Activated naive CD8-positive, alpha-beta T cell (primary cell): Measurements from ENCODE around the gene HS3ST3B1.

Source experiments
- H3K27ac Mint-ChIP-seq: one replicate; pipeline ENCODE4 v1.8.0; 2021; ENCODE audit warnings: mixed read lengths
- H3K27me3 Mint-ChIP-seq: one replicate; pipeline ENCODE4 v1.8.0; 2021; ENCODE audit warnings: mixed read lengths
- H3K36me3 Mint-ChIP-seq: one replicate; pipeline ENCODE4 v1.8.0; 2021; ENCODE audit warnings: mixed read lengths
- H3K4me1 Mint-ChIP-seq: one replicate; pipeline ENCODE4 v1.8.0; 2021; ENCODE audit warnings: low read depth, mixed read lengths
- H3K4me3 Mint-ChIP-seq: one replicate; pipeline ENCODE4 v1.8.0; 2021; ENCODE audit warnings: mild to moderate bottlenecking, mixed read lengths
- H3K9me3 Mint-ChIP-seq: one replicate; pipeline ENCODE4 v1.8.0; 2021; ENCODE audit warnings: low read depth, mixed read lengths

HS3ST3B1 gene

DNA sequence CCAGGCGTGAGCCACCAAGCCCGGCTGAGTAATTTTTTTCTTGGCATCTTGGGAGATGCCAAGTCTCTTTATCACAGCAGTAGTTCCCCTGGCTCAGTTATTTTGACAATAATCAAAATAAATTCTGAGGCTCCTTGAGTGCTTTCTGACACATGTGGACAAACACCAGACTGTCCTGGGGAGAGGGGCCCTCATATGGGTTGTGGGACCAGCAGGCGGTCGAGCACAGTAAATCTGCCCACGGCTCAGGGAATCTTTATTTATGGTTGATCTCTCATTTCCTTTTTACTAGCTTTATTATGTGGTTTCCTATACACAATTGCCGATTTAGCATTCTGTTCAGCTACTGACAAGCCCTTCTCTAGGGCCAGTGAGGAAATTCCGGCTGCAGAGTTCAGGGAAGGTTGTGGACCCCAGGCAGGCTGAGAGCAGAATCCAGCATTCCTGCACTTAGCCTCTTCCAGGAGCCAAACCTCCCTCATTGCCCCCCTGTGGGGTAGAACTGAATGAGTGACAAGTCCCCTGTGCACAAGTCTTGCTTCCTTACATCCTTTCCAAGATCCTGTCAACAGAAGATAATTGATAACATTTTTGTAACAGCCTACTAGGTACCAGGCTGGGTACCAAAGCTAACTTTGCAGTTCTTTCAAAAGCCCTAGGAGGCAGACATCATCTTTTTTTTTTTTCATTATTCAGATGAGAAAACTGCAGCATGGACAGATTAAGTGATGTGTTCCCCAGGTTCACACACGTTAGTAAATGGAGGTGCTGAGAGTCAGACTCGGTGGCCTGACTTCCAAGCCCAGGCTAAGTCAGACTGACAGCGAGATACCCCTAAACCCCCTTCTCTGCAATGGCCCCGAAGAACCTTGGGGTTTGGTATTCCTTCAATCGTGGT lies 40.2 kb downstream of the HS3ST3B1 start:
- H3K27me3 Mint-ChIP-seq = no peaks in the 10 kb centered on the region
- peak overlapping the region; percentile 95 for H3K27ac Mint-ChIP-seq
- peak overlapping the region; percentile 3 for H3K4me3 Mint-ChIP-seq
- H3K4me1 Mint-ChIP-seq = peaks cover 56% of the 10 kb centered on the region
- no peaks in the 10 kb centered on the region for H3K9me3 Mint-ChIP-seq
- peaks cover 8% of the 10 kb centered on the region for H3K36me3 Mint-ChIP-seq

DNA sequence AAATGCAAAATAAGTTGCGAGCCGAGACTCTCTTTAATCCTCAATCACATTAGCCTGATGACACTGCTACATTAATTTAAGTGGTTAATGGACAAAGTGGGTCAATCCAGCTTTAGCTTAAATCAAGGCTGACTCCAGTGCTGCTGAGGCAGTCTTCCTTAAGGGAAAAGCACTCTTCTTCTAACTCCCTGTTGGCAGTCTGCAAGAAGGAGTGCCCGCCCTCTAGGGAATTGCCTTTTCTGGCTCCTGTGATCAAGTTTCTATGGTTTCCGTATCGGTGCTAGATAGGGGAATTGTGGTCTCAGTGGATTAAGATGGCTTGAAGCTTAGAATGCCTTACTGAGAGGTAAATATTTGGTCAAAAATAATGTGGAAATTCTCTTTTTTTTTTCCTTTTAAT lies 41.0 kb downstream of the HS3ST3B1 start:
- no peak overlapping the region for H3K4me3 Mint-ChIP-seq
- H3K36me3 Mint-ChIP-seq = peaks cover 12% of the 10 kb centered on the region
- peaks cover 51% of the 10 kb centered on the region for H3K4me1 Mint-ChIP-seq
- no peaks in the 10 kb centered on the region for H3K27me3 Mint-ChIP-seq
- H3K9me3 Mint-ChIP-seq = no peaks in the 10 kb centered on the region
- peak overlapping the region; percentile 95 for H3K27ac Mint-ChIP-seq

DNA sequence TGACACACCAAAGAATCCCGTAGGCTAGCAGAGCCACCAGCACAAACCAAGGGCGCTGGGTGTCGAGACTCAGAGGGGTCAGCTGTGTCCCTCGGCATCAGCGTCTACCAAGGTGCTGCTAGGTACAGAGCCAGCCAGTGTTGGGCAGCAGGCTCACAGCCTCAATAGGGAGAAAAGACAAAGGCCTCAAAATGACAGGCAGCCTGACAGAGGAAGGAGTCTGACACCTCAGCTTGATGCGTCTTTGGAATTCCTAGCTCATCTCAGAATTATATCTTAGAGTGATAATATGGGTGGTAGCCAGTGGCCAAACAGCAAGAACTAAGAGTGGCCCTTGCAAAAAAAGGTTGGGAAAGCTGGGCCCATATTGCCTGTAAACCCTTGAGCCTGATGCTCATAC lies 45.9 kb downstream of the HS3ST3B1 start:
- no peak overlapping the region for H3K4me3 Mint-ChIP-seq
- peaks cover 30% of the 10 kb centered on the region for H3K4me1 Mint-ChIP-seq
- H3K9me3 Mint-ChIP-seq = no peaks in the 10 kb centered on the region
- peaks cover 9% of the 10 kb centered on the region for H3K36me3 Mint-ChIP-seq
- peak overlapping the region; percentile 62 for H3K27ac Mint-ChIP-seq
- no peaks in the 10 kb centered on the region for H3K27me3 Mint-ChIP-seq

DNA sequence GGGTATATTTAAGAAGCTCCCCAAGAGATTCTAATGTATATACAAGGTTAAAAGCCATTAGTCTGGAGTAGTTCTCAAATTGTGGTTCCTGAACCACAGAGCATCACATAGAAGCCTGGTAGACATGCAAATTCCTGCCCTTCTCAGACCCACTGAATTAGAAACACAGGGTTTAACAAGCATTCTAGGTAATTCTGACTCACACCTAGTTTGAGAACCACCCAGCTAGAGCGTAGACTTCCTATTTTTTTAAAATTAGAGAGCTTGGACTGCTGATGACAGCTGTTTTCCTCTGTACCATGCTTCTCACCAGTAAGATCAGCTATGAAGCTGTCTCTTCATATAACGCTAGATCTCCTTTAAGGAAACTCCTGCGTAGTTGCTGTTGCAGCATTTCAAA lies 50.6 kb downstream of the HS3ST3B1 start:
- Mint-ChIP-seq H3K9me3 (no peaks in the 10 kb centered on the region), H3K4me1 (peaks cover 31% of the 10 kb centered on the region), H3K36me3 (peaks cover 4% of the 10 kb centered on the region), H3K27me3 (no peaks in the 10 kb centered on the region), H3K27ac (peak overlapping the region; percentile 80), H3K4me3 (no peak overlapping the region)

DNA sequence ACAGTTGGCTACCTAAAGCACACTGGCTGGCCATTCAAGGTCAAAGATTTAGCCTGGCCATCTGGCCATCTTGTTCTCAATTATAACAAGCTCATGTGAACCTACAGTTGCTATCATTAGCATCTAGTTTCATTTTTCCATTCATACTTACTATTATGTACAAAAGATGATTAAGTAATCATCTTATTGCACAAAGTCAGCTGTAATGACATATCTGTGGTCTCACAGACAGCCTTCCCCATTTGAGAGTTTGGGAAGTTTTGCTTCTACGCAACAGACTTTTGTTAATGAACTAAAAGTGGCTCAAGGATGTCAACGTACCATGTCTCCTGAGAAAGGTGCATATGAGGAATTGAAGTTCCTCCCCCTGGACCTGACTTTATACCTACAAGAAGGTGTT lies 51.3 kb downstream of the HS3ST3B1 start:
- no peaks in the 10 kb centered on the region for H3K27me3 Mint-ChIP-seq
- H3K27ac Mint-ChIP-seq = peak overlapping the region; percentile 80
- H3K4me3 Mint-ChIP-seq = no peak overlapping the region
- H3K36me3 Mint-ChIP-seq = peaks cover 3% of the 10 kb centered on the region
- no peaks in the 10 kb centered on the region for H3K9me3 Mint-ChIP-seq
- H3K4me1 Mint-ChIP-seq = peaks cover 28% of the 10 kb centered on the region

DNA sequence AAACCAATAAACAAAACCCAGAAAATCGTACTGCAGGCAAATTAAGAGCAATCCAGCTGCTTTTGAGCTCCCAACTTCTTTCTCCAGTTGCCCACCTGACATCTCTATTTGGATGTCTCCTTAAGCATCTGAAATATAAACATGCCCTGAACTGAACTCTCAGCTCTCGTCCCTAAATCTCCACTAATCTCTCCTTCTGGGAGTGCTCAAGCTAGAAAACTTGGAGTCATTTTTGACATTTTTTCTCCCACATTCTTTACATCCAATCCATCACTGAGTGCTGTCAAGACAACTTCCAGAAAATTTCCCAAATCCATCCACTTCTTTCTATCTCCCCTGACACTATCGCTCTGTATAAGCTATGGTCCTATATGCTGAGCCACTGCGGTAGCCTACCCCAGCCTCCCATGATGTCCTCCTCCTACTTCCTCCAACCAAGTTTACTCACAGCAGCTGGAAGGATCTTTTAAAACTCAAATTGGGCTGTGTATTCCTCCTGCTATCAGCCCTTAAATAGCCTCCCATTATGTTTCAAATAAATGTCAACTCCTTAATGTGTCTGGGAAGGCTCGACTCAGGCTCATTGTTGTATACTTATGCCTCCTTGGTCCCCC lies 53.1 kb downstream of the HS3ST3B1 start:
- Mint-ChIP-seq H3K4me1 (peaks cover 14% of the 10 kb centered on the region), H3K36me3 (peaks cover 3% of the 10 kb centered on the region), H3K4me3 (no peak overlapping the region), H3K27ac (no peak overlapping the region), H3K9me3 (no peaks in the 10 kb centered on the region), H3K27me3 (no peaks in the 10 kb centered on the region)

DNA sequence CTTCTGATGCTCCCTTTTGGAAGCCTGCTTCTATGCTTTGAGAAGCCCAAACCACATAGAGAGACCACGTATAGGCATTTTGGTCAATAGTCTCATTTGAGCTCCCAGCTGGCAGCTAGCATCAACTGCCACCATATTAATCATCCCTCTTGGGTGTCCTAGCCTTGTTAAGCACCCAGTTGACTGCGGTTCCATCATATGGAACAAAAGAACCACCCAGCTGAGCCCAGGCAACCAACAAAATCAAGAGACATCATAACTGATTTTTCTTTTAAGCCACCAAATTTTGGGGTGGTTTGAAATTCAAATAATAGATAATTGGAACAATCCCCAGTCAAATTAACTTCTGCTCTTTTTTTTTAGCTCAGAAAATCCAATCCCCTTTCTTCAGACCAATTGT lies 53.9 kb downstream of the HS3ST3B1 start:
- no peak overlapping the region for H3K4me3 Mint-ChIP-seq
- H3K9me3 Mint-ChIP-seq = no peaks in the 10 kb centered on the region
- no peaks in the 10 kb centered on the region for H3K27me3 Mint-ChIP-seq
- H3K4me1 Mint-ChIP-seq = peaks cover 21% of the 10 kb centered on the region
- peaks cover 1% of the 10 kb centered on the region for H3K36me3 Mint-ChIP-seq
- H3K27ac Mint-ChIP-seq = no peak overlapping the region

DNA sequence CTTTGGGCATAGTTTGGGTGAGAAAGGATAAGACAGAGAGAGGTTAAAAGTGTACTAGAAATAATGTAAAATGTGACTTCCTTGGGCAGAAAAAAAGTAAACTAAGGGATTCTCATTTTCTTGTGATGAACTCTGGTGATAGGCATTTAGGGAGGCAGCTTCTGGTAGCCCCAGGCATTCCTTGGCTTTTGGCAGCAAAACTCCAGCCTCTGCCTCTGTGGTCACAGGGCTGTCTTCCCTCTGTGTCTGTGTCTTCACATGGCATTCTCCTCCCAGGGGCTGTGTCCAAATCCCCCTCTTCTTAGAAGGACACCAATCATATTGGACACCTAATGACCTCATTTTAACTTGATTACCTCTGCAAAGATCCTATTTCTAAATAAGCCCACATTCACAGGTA lies 54.7 kb downstream of the HS3ST3B1 start:
- no peaks in the 10 kb centered on the region for H3K27me3 Mint-ChIP-seq
- H3K36me3 Mint-ChIP-seq = no peaks in the 10 kb centered on the region
- H3K4me1 Mint-ChIP-seq = peaks cover 23% of the 10 kb centered on the region
- no peak overlapping the region for H3K4me3 Mint-ChIP-seq
- no peaks in the 10 kb centered on the region for H3K9me3 Mint-ChIP-seq
- H3K27ac Mint-ChIP-seq = no peak overlapping the region

DNA sequence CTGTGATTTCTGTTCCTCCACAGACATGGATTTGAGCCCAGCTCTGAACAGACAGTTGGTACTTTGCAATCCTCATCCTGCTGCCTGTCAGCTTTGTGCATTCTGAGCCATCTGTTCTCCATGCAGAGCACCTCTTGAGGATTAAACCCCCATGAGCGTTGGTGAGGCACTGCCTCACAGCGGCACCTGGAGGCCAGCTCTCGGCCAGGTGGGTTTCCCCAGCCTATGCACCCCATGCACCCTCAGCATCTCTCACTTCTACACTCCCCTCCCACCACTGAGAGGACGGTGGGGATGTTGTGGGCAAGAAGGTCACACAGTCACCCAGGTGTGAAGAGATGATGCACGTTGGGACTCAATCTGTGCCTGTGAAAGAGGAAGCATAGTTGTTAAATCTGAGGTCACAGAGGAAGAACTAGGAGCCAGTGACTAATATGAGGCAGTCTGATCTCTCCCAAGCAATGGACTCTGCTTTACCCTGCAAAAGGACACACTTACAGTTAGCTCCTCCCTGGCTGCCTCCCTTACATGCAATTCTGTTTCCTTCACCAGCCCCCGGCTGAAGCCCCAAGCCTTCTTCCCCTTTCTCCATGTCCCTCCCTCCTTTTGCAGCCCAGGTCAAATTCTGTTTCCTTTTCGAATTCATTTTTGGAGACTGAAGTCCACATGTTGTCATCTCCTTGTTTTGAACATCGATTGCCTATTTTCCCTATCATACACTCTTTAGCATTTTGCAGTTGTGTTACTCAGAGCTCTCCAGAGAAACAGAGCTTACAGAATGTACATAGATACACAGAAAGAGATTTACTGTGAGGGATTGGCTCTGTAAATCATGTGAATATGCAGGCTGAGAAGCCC lies 58.5 kb downstream of the HS3ST3B1 start:
- Mint-ChIP-seq H3K4me1 (peaks cover 20% of the 10 kb centered on the region), H3K36me3 (no peaks in the 10 kb centered on the region), H3K27ac (no peak overlapping the region), H3K9me3 (no peaks in the 10 kb centered on the region), H3K27me3 (no peaks in the 10 kb centered on the region), H3K4me3 (no peak overlapping the region)

DNA sequence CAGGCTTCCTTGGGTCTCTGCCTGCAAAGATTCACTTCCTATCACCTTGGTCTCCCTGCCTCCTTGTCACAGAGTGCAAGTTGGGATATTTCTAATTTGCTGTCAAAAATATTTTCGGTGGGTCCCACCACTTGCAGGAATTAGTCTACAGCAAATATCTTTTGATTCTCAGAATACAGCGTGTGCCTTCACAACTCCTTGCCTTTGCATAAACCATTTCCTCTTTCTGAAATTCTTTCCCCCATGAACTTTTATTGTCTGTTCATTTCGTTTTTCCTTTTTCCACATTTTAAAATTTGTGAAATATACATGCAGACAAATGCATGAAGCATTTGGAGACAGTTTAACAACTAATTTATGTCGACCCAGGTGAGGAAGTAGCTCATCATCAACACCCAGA lies 60.0 kb downstream of the HS3ST3B1 start:
- Mint-ChIP-seq H3K27me3 (no peaks in the 10 kb centered on the region), H3K4me3 (no peak overlapping the region), H3K27ac (no peak overlapping the region), H3K9me3 (no peaks in the 10 kb centered on the region), H3K36me3 (no peaks in the 10 kb centered on the region), H3K4me1 (peaks cover 20% of the 10 kb centered on the region)

DNA sequence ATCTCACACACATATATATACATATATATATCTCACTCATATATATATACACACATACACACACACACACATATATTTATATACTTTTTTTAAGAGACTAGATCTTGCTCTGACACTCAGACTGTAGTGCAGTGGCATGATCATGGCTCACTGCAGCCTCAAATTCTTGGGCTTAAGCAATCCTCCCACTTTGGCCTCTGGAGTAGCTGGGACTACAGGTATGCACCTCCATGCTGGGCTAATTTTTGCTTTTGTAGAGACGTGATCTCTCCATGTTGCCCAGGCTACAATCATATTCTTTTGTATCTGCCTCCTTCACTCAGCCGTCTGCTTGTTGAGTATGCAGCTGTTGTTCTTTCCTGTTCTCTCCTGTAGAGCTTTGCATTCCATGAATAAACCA lies 60.6 kb downstream of the HS3ST3B1 start:
- peaks cover 20% of the 10 kb centered on the region for H3K4me1 Mint-ChIP-seq
- no peaks in the 10 kb centered on the region for H3K36me3 Mint-ChIP-seq
- no peak overlapping the region for H3K27ac Mint-ChIP-seq
- no peak overlapping the region for H3K4me3 Mint-ChIP-seq
- H3K27me3 Mint-ChIP-seq = no peaks in the 10 kb centered on the region
- no peaks in the 10 kb centered on the region for H3K9me3 Mint-ChIP-seq

DNA sequence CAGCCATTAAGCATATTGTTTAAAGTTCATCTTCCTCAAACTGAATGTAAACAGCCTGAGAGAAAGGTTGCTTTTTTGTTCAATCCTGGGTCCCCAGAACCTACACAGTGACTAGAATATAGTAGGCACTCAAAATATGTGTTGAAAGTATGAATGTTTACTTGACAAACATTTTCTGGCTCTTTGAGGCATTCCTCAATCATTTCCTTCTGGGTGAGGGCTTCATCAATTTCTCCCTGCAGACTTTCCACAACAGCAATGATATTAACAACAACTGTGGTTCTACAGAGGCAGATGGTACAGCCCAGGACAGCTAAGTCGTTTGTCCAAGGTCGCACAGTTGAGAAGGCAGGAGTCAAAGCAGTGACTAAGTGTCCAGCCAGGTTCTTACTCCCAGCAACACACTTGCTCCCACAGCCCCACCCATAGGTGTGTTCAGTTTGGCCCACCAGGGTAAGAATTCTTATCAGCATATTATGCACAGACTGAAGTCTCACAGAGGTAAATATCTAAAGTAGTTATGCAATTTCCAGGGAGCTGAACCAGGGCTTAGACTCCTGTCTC lies 61.1 kb downstream of the HS3ST3B1 start:
- H3K27me3 Mint-ChIP-seq = no peaks in the 10 kb centered on the region
- H3K9me3 Mint-ChIP-seq = no peaks in the 10 kb centered on the region
- H3K27ac Mint-ChIP-seq = no peak overlapping the region
- no peaks in the 10 kb centered on the region for H3K36me3 Mint-ChIP-seq
- no peak overlapping the region for H3K4me3 Mint-ChIP-seq
- peaks cover 20% of the 10 kb centered on the region for H3K4me1 Mint-ChIP-seq

DNA sequence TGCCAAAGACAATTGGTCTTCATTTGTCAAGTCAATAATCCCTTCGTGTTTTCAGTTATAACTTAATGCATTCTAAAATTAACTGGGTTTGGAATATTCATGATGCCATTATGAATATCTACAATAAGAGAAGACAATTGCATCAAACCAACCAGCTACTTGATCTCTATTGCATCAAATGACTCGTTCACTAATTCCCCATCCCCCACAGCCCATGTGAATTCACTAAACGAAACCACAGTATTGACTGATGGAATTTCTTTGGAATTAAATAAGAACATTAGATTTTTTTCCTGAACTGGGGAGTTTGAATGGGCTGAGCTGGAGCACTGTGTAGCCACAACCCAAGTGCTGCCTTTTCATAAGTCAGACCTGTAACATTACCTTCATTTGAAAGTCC lies 65.3 kb downstream of the HS3ST3B1 start:
- H3K36me3 Mint-ChIP-seq = no peaks in the 10 kb centered on the region
- H3K4me3 Mint-ChIP-seq = no peak overlapping the region
- peaks cover 4% of the 10 kb centered on the region for H3K4me1 Mint-ChIP-seq
- H3K27ac Mint-ChIP-seq = no peak overlapping the region
- H3K27me3 Mint-ChIP-seq = no peaks in the 10 kb centered on the region
- H3K9me3 Mint-ChIP-seq = no peaks in the 10 kb centered on the region

DNA sequence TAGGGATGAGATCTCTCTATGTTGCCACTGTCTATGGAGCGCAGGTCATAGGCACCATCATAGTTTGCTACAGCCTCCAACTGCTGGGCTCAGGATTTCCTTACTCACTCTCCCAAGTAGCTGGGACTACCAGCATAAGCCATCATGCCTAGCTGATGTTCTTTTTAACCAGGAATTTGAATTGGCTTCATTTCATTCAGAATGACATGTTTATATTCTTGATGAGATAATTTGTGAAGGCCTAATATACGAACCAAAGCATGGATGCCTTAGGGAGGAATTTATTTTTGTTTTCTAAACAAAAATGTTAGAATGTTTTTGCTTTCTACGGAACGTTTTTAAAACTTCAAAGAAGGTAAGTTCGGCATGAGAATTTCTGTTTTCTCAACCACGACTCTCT lies 71.6 kb downstream of the HS3ST3B1 start:
- no peaks in the 10 kb centered on the region for H3K27me3 Mint-ChIP-seq
- peaks cover 4% of the 10 kb centered on the region for H3K4me1 Mint-ChIP-seq
- H3K9me3 Mint-ChIP-seq = no peaks in the 10 kb centered on the region
- no peak overlapping the region for H3K4me3 Mint-ChIP-seq
- no peaks in the 10 kb centered on the region for H3K36me3 Mint-ChIP-seq
- H3K27ac Mint-ChIP-seq = no peak overlapping the region
